Measurements from ENCODE around the gene DBX1.
A peak's percentile ranks its signal among the peaks of the same experiment; 100 is the strongest.

DBX1 gene

GRCh38 chr11:20192641-20193040, 32.4 kb upstream of the DBX1 start:
- peaks cover 17% of the 10 kb centered on the region for H3K27me3 Mint-ChIP-seq (ENCODE audit: low read depth, poor library complexity)
- DNase-seq = no peak
- no peak for TF ChIP-seq CTCF (IDR thresholded peaks at IDR 0.05)
- H3K9me3 Mint-ChIP-seq = no peaks in the 10 kb centered on the region
- H3K36me3 Mint-ChIP-seq (ENCODE audit: low read depth) = no peaks in the 10 kb centered on the region
- no peak overlapping the region for H3K4me3 Mint-ChIP-seq
- no peak overlapping the region for H3K27ac Mint-ChIP-seq
- H3K4me1 Mint-ChIP-seq = peaks cover 9% of the 10 kb centered on the region

GRCh38 chr11:20192151-20192550, 31.9 kb upstream of the DBX1 start:
- H3K9me3 Mint-ChIP-seq = no peaks in the 10 kb centered on the region
- no peak overlapping the region for H3K4me3 Mint-ChIP-seq
- TF ChIP-seq CTCF (IDR thresholded peaks at IDR 0.05) = no peak
- peaks cover 9% of the 10 kb centered on the region for H3K4me1 Mint-ChIP-seq
- DNase-seq = no peak
- no peaks in the 10 kb centered on the region for H3K36me3 Mint-ChIP-seq (ENCODE audit: low read depth)
- peak overlapping the region; percentile 16 for H3K27ac Mint-ChIP-seq
- H3K27me3 Mint-ChIP-seq (ENCODE audit: low read depth, poor library complexity) = peaks cover 19% of the 10 kb centered on the region

- H3K36me3 Mint-ChIP-seq (ENCODE audit: low read depth) = no peaks in the 10 kb centered on the region
- no peak overlapping the region for H3K27ac Mint-ChIP-seq
- peaks cover 12% of the 10 kb centered on the region for H3K4me1 Mint-ChIP-seq
- H3K27me3 Mint-ChIP-seq (ENCODE audit: low read depth, poor library complexity) = peaks cover 35% of the 10 kb centered on the region
- peaks cover 14% of the 10 kb centered on the region for H3K9me3 Mint-ChIP-seq
- no peak for DNase-seq
- H3K4me3 Mint-ChIP-seq = no peak overlapping the region
- no peak for TF ChIP-seq CTCF (IDR thresholded peaks at IDR 0.05)
Measured at GRCh38 chr11:20178976-20179375, 18.7 kb upstream of the DBX1 start.

- no peak overlapping the region for H3K4me3 Mint-ChIP-seq
- peaks cover 39% of the 10 kb centered on the region for H3K27me3 Mint-ChIP-seq (ENCODE audit: low read depth, poor library complexity)
- no peak overlapping the region for H3K27ac Mint-ChIP-seq
- peaks cover 4% of the 10 kb centered on the region for H3K9me3 Mint-ChIP-seq
- H3K4me1 Mint-ChIP-seq = peaks cover 12% of the 10 kb centered on the region
- DNase-seq = no peak
- H3K36me3 Mint-ChIP-seq (ENCODE audit: low read depth) = no peaks in the 10 kb centered on the region
- TF ChIP-seq CTCF (IDR thresholded peaks at IDR 0.05) = no peak
Measured at GRCh38 chr11:20177136-20177535, 16.9 kb upstream of the DBX1 start.

- Mint-ChIP-seq H3K4me1 (peaks cover 12% of the 10 kb centered on the region), H3K27me3 (ENCODE audit: low read depth, poor library complexity) (peaks cover 43% of the 10 kb centered on the region)
Measured at GRCh38 chr11:20172721-20173447, 12.6 kb upstream of the DBX1 start.

More at GRCh38 chr11:20172721-20173447, 12.6 kb upstream of the DBX1 start:
- Mint-ChIP-seq H3K27ac (no peak overlapping the region), H3K36me3 (ENCODE audit: low read depth) (no peaks in the 10 kb centered on the region), H3K9me3 (peaks cover 15% of the 10 kb centered on the region), H3K4me3 (no peak overlapping the region)
- TF ChIP-seq CTCF (IDR thresholded peaks at IDR 0.05) = no peak
- no peak for DNase-seq
